NOMO-1 treated with dmso at 0.1 percent for 144 hours (cell line): ENCODE results near the gene SCGB3A1.

ENCODE experiments used
- DNase-seq: peaks from one replicate; lab custom pipeline; 2025; ENCODE audit not compliant: unreplicated experiment; lab: John Stamatoyannopoulos, UW

Gene SCGB3A1

GRCh38 chr5:180590543-180591310 is 572 bp downstream of the SCGB3A1 start:
- DNase-seq = no peak

GRCh38 chr5:180589771-180590542 is 1.3 kb downstream of the SCGB3A1 start:
- no peak for DNase-seq

DNA sequence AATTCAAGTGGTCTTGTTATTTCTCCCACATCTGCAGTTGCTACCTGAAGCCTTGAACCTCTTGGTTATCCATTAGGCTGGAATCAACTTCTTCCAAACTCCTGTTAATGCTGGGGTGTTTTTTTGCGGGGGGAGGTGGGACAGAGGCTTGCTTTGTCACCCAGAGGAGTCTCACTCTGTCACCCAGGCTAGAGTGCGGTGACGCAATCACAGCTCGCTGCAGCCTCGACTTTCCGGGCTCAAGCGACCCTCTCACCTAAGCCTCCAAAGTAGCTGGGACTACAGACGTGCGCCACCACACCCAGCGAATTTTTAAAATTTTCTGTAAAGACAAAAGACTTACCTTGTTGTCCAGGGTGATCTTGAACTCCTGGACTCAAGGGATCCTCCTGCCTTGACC is 4.4 kb downstream of the SCGB3A1 start:
- DNase-seq = no peak

GRCh38 chr5:180586204-180586603 is 5.1 kb downstream of the SCGB3A1 start:
- no peak for DNase-seq

- no peak for DNase-seq
Measured at GRCh38 chr5:180583738-180584137, 7.6 kb downstream of the SCGB3A1 start.

GRCh38 chr5:180580681-180581080 is 10.6 kb downstream of the SCGB3A1 start:
- no peak for DNase-seq

GRCh38 chr5:180575571-180575970 is 15.7 kb downstream of the SCGB3A1 start:
- no peak for DNase-seq

GRCh38 chr5:180568914-180569313 is 22.4 kb downstream of the SCGB3A1 start:
- DNase-seq = no peak

GRCh38 chr5:180563994-180564393 is 27.3 kb downstream of the SCGB3A1 start:
- DNase-seq = no peak

- no peak for DNase-seq
Measured at GRCh38 chr5:180558232-180558631, 33.1 kb downstream of the SCGB3A1 start.

DNA sequence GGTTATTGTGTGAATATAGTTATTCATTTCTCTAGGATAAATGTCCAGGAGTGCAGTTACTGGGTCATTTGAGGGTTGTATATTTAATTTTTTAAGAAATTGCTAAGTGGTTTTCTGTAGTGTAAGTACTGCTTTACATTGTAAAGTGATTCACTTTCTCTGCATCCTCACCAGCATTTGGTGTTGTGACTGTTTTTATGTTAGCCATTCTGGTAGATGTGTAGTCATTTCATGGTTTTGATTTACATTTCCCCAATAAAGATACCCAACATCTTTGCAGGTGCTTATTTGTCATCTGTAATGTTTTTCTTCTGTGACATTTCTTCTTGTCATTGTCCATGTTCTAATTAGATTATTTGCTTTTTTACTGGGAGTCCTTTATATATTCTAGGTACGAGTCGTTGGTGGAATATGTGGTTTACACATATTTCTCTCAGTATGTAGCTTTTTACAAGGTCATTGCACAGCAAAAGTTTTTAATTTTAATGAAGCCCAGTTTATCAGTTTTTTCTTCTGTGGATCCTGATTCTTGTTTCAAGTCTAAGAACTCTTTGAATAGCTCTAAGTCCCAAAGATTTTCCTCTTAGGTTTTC is 34.0 kb downstream of the SCGB3A1 start:
- no peak for DNase-seq

DNA sequence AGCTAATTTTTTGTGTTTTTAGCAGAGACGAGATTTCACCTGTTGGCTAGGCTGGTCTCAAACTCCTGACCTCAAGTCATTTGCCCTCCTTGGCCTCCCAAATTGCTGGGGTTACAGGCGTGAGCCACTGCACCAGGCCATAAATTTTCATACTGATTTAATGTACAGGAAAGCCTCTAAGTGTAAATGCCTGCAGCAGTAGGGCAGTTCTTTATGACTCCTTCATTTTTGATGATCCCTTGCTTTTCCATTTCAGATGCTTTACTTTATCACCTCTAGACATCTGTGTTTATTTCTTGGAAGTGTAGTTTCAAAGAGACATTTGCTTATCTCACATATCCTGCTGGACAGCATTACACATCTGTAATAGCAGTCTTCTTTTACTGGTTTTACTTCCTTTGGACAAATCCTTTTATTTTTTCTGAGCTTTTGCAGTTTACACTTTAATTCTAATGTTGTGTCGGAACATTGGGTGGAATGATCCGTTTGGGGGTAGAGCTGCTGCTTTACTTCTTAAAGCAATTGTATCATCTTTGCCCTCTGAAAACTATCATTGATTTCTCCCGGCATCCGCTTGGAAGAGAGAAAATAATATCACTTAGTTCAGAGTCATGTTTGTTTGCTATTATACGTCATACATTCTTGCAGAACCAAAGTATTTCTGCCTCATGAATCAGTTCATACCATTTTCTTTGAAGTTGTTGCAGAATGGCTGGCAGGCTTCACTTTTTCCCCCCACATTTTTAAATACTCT is 36.0 kb downstream of the SCGB3A1 start:
- DNase-seq = no peak

DNA sequence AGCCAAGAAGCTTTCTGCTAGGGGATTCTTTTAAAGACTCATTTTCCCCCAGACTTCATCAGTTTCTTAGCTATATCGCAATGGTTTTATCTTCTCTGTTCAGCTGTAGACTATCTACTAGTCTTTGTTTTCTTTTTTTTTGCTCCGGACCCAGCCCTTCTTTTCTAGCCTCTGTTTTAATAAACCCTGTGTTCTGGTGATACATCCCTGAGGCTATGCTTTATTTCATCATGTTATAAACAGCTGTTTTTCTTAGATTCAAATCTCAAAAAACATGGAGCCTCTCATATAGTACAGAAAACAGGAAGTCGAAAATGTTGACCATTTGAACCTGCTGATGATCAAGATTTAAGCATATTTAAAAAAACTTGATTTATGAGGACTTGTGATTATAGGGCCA is 37.8 kb downstream of the SCGB3A1 start:
- DNase-seq = no peak

DNA sequence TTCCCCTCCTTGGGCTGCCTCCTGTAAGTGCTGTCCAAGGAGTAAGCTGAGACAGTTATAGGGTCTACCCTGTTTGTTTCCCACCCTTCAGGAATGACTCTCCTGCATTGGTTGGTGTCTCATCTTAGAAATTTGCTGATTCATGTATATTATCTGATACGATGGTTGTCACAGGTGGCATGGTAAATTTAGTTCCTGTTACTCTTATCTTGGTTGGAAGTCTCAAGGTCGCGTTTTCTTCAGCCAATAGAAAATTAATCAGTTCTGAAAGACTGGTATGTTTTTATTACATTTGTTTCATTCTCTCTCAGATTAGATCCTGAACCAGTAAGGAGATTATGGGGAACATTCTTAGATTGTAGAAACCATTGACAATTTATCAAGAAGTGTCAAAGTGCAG is 42.7 kb downstream of the SCGB3A1 start:
- no peak for DNase-seq

DNA sequence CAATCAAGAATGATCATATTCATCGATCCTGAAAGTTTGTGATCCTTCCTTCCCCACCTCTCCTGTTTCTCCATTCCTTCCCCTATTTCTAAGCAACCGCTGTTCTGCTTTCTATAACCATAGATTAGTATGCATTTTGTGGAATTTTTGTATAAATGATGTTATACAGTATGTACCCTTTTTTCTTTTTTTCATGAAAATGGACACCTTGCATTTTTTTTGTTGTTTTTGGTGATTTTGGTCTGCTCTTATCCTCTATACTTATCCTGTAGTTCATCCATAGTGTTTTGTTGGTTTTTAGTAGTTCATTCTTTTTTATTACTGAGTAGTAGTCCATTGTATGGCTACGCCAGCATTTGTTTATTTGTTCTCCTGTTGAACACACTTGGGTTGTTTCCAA is 46.1 kb downstream of the SCGB3A1 start:
- no peak for DNase-seq

DNA sequence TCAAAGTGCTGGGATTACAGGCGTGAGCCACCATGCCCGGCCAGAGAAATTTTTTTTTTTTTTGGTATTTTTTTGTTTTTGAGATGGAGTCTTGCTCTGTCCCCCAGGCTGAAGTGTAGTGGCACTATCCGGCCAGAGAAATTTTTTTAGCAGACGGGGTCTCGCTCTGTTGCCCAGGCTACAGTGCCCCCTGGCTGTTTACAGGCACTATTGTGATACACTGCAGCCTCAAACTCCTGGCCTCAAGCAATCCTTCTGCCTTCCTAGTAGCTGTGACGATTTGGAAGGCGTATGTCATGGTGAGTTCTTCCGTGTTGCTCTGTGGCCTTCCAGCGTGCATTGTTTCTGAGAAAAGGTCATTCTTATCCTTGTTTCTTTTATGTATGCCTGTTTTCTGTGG is 49.6 kb downstream of the SCGB3A1 start:
- DNase-seq = no peak
